Prostate gland (tissue), 2 donors: ENCODE data around the gene UST. TPM values are rescaled to one million over a fixed set of nuclear protein-coding genes. Genes with fewer than 3 reads are reported as not detected.

Experiments
- DNase-seq: peaks from one replicate; pipeline ENCODE4 v3.0.0-alpha.2; 2019; ENCODE audit warnings: low spot score
- H3K27ac ChIP-seq, 2 donors: fragments of 200-600 bp; sonication (generic); 2 replicates each; pipeline ENCODE4 v1.5.1; 2017 to 2019
- H3K27me3 ChIP-seq: fragments of 200-600 bp; sonication (generic); replicated peaks from 2 replicates; pipeline ENCODE4 v1.5.1; 2019; ENCODE audit not compliant: insufficient read depth
- H3K36me3 ChIP-seq, 2 donors: fragments of 200-600 bp; sonication (generic); 1 replicate in 1 of 2; 2 replicates in 1 of 2; pipeline versions ENCODE4 v1.5.1 to v1.8.1; 2017 to 2019
- H3K4me1 ChIP-seq: fragments of 200-600 bp; sonication (generic); replicated peaks from 2 replicates; pipeline ENCODE4 v1.5.1; 2019
- H3K4me3 ChIP-seq, 2 donors: fragments of 200-600 bp; sonication (generic); 2 replicates each; pipeline ENCODE4 v1.5.1; 2017 to 2019
- H3K9me3 ChIP-seq: fragments of 200-600 bp; sonication (generic); 2 replicates; pipeline ENCODE4 v1.5.1; 2017
- CTCF ChIP-seq, 4 experiments: fragments of 200-600 bp in 2 of 4; fragments of 450-650 bp in 2 of 4; sonication (generic) in 2 of 4; IDR thresholded peaks; 1 replicate in 3 of 4; 2 replicates in 1 of 4; pipeline ENCODE4 v1.5.1; 2016 to 2019; ENCODE audit warnings: antibody characterized with exemption in 4 of 4, mild to moderate bottlenecking in 2 of 4, moderate library complexity in 2 of 4
- POLR2A ChIP-seq: fragments of 450-650 bp; IDR thresholded peaks from one replicate; pipeline ENCODE4 v1.6.1; 2016; ENCODE audit warnings: antibody characterized with exemption, mild to moderate bottlenecking
- POLR2AphosphoS5 ChIP-seq: sonication (generic); formaldehyde crosslinking; IDR thresholded peaks from one replicate; pipeline ENCODE4 v1.6.1; 2017; ENCODE audit warnings: antibody characterized with exemption
- WGBS: methylation state at CpG from one replicate; pipeline ENCODE4 v1.1.5; 2018; 5-methylcytosine and 5-hydroxymethylcytosine counted together
- intact Hi-C: fragments of 100-400 bp; cut with DNase I; formaldehyde crosslinking; loops from one replicate; pipeline ENCODE4 v1.14.2; 2022
- total RNA-seq, 2 donors: library from RNA; depleted of rRNA; stranded (reverse); fragments of >200 nt; gene quantifications; one replicate each; pipeline ENCODE4 v1.1.0, GENCODE V29; 2016

The UST gene
- total RNA-seq, 2 donors from 2014 or later = 6.6 to 12.9 TPM

- no peaks in the 10 kb centered on the region for H3K4me1 ChIP-seq
- H3K27ac ChIP-seq = no peak overlapping the region
- no peaks in the 10 kb centered on the region for H3K9me3 ChIP-seq
- no peak overlapping the region for H3K4me3 ChIP-seq
- 89% methylated on average over 5 of the region's 5 CpGs for WGBS
- H3K27me3 ChIP-seq = no peaks in the 10 kb centered on the region
- intact Hi-C loops = no loop called here
- no peaks in the 10 kb centered on the region for H3K36me3 ChIP-seq
- no peak for DNase-seq
- TF ChIP-seq CTCF (IDR thresholded peaks at IDR 0.05) (no peak), POLR2A (no peak), POLR2AphosphoS5 (no peak)
Measured at GRCh38 chr6:148811459-148811858, 64.6 kb downstream of the UST start.

DNA sequence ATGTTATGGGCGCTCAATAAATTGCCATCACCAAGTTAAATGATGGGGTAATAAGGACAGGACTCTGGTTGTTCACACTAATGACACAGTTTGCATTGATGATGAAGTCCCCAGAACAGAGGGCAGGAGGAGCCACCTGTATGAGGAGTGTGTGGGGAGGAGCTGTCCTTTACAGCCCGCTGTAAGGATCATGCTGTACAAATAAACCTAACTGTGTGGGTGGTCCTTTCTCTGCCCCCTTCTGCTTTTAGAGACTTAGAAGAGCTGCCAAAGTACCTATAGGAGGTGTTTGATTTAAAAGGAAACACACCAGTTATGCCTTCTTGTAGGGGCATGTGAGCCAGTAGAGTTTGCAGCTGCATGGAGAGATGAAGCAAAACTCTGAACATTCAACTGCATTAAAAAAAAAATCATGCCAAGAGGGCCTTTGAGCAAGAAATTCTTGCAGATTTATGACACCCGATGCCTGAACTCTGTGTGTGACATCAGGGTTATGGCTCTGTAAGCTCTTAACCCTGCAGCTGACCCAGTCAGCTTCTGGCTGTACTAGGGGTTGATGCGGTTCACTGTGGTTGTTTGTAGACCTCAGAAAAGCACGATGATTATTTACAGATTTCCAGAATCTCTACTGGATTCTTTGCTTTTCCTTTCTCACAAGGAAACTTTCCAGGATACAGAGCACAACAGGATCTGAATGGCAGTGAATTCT, 67.4 kb downstream of the UST start:
- no peak for DNase-seq
- H3K4me1 ChIP-seq = no peaks in the 10 kb centered on the region
- intact Hi-C loops = no loop called here
- no peaks in the 10 kb centered on the region for H3K27me3 ChIP-seq
- no peaks in the 10 kb centered on the region for H3K36me3 ChIP-seq
- TF ChIP-seq POLR2AphosphoS5 = no peak
- TF ChIP-seq CTCF (IDR thresholded peaks at IDR 0.05) = no peak
- TF ChIP-seq POLR2A = no peak
- H3K9me3 ChIP-seq = no peaks in the 10 kb centered on the region
- no peak overlapping the region for H3K27ac ChIP-seq
- no peak overlapping the region for H3K4me3 ChIP-seq
- 62% methylated on average over 5 of the region's 5 CpGs for WGBS

GRCh38 chr6:148814869-148815268, 68.0 kb downstream of the UST start:
- Histone ChIP-seq H3K9me3 (no peaks in the 10 kb centered on the region), H3K27ac (no peak overlapping the region), H3K27me3 (no peaks in the 10 kb centered on the region), H3K4me1 (no peaks in the 10 kb centered on the region), H3K36me3 (no peaks in the 10 kb centered on the region), H3K4me3 (no peak overlapping the region)
- intact Hi-C loops = no loop called here
- WGBS = 94% methylated on average over 2 of the region's 2 CpGs
- DNase-seq = no peak
- TF ChIP-seq CTCF (IDR thresholded peaks at IDR 0.05) = no peak
- no peak for TF ChIP-seq POLR2A
- TF ChIP-seq POLR2AphosphoS5 = no peak

DNA sequence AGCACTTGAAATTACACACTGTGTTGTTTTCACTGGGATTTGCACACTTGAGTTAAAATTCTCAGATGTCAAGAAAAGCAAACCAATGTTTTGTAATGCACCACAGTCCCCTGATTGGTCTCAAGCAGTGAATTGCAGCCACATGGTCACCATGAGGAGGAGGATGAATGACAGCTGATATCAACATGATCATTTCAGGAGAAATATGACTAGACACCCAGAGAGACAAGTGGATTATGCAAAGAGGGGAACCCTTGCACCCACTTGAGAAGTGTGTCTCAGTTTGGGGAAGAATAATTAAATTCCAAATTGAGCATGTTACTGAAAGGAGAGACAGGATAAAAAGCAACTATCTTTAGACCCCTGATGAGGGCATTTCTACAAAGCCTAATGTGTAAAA, 69.3 kb downstream of the UST start:
- H3K4me1 ChIP-seq = no peaks in the 10 kb centered on the region
- no peaks in the 10 kb centered on the region for H3K9me3 ChIP-seq
- no peak overlapping the region for H3K4me3 ChIP-seq
- no peaks in the 10 kb centered on the region for H3K36me3 ChIP-seq
- intact Hi-C loops = no loop called here
- no peaks in the 10 kb centered on the region for H3K27me3 ChIP-seq
- no peak for DNase-seq
- no peak overlapping the region for H3K27ac ChIP-seq
- TF ChIP-seq CTCF (IDR thresholded peaks at IDR 0.05) = no peak
- no peak for TF ChIP-seq POLR2AphosphoS5
- TF ChIP-seq POLR2A = no peak

- TF ChIP-seq POLR2A (no peak), CTCF (IDR thresholded peaks at IDR 0.05) (no peak), POLR2AphosphoS5 (no peak)
- Histone ChIP-seq H3K27me3 (no peaks in the 10 kb centered on the region), H3K9me3 (no peaks in the 10 kb centered on the region), H3K4me3 (no peak overlapping the region), H3K27ac (no peak overlapping the region), H3K4me1 (no peaks in the 10 kb centered on the region), H3K36me3 (no peaks in the 10 kb centered on the region)
- intact Hi-C loops = no loop called here
- 65% methylated on average over 3 of the region's 3 CpGs for WGBS
- no peak for DNase-seq
Measured at GRCh38 chr6:148817689-148818088, 70.9 kb downstream of the UST start.
